NCI-H2196 treated with DMSO at 0.1 percent for 48 hours (cell line): Measurements from ENCODE around the gene C9orf72.

Experiments used
- DNase-seq: peaks from one replicate; lab custom pipeline; 2025; ENCODE audit not compliant: unreplicated experiment; lab: John Stamatoyannopoulos, UW

C9orf72 gene

DNA sequence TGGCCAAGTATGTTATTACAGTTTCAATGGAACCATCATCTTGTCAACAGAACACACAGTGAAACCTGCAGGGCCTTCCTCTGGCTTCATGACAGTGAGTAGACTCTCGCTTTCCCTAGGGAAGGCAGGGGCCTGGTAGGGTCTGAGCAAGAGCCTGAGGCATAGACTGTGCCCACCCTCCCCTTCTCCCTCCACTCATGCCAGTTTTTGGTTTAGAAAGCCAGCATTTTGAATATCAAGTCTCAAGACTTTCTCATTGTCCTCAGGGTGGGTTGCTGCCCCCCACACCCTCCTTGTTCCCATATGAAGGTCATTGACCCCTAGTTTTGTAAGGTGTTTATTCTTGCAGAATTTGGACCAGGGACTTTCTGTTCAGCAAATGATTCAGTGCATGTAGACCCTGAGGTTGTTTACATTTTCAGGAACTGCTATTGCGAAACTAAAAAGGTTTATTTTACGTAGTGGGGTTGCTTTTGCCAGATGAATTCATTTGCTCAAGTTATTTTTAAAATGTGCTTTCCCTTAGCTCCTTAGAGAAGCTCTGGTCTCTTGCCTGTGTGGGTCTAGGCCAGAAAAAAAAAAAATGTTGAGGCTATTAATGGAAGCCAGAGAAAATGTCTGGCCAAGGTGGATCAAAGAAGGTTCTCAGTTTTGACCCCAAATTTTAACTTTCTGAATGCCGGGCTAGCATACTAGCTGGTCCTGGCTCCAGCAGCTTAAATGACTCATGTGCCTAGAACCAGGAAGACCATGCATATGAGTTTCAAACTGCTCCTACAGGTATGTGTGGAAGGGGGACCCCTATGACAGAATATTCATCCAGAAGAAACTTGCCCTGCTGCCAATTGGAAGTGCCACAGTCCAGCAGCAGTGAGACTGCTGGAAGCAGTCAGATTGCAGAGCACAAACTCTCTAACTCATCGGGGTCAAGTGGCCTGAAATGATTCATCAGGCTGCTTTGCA, 33.5 kb downstream of the C9orf72 start:
- DNase-seq, result no peak

GRCh38 chr9:27538647-27539046, 34.6 kb downstream of the C9orf72 start:
- no peak for DNase-seq

DNA sequence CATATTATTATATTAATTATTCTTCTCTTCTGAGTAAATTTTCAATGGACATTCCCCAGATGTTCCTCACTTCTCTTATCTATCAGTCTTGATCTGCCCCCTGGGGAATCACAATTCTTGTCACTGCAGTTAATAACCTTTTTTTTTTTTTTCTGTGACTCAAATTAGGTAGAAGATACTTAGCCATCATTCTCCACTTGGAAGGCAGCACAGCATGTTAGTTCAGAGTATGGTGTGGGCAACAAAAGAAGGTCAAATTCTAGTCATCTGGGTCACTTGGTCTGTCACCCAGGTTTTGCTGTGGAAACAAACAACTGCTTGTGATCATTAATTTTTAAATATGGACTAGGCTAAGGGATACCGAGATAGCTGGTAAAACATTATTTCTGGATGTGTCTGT, 35.5 kb downstream of the C9orf72 start:
- no peak for DNase-seq

- no peak for DNase-seq
Measured at GRCh38 chr9:27537027-27537435, 36.2 kb downstream of the C9orf72 start.

GRCh38 chr9:27536168-27536567, 37.1 kb downstream of the C9orf72 start:
- DNase-seq, result no peak

GRCh38 chr9:27535701-27536118, 37.6 kb downstream of the C9orf72 start:
- DNase-seq, result no peak

DNA sequence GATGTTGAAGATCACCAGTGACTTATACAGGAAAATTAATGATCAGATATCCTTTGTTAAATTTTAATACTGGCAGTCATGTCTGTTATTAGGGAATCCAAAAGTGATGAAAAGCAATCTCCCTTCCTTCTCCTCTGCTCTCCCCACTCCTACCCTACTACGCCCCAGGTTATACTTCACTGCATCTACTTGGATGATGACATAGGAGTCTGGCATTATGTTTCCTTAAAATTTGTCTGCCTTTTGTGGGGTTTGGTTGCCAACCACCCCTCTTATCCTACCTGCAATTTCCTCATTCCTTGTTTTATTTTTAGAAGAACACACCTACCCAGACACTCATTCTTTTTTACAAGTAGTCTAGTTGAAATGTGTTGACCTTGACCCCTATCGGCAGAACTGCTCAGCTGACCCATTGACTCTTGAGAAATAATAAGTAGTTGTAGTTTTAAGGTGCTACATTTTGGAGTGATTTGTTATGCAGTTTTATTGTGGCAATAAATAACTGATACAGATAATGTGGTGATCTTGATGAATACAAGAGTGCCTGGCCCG, 38.5 kb downstream of the C9orf72 start:
- no peak for DNase-seq

DNA sequence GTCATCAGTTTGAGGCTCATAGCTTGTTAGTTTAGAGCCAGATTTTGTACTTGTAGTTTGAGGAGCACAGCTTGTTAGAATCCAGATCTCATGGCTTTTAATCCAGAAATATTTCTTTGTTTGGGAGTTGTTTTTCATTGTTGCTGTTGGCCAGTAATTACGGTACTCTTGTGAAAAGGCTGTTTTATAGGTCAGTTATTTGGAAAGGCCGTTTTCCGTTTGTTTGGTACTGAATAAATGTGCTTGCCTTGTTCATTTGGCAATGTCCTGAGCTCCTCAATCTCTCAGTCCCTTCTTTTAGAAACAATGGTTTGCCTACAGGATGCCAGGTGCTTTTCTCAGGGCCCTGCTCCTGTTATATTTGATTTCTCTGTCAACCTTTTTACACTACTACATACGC, 39.1 kb downstream of the C9orf72 start:
- no peak for DNase-seq

DNA sequence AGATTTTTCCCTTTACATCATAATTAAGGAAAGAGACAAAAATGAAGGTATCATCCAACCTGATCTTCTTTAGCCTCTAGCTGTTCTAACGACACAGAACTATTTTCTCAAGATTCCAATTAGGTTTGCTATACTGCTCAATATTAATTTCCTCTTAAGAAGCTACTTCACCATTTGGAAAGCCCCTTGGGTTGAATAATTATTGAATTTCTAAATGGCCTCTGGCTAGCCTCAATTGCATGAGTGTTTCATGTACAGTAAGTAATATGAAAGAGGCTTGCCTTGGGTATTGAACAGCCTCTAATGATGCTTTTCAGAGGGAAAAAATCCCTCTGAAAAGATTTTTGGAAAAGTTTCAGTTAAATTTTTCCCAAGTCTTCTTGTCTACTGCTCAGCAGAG, 40.0 kb downstream of the C9orf72 start:
- no peak for DNase-seq

GRCh38 chr9:27532046-27532445, 41.2 kb downstream of the C9orf72 start:
- no peak for DNase-seq

- no peak for DNase-seq
Measured at GRCh38 chr9:27530915-27531755, 42.1 kb downstream of the C9orf72 start.

DNA sequence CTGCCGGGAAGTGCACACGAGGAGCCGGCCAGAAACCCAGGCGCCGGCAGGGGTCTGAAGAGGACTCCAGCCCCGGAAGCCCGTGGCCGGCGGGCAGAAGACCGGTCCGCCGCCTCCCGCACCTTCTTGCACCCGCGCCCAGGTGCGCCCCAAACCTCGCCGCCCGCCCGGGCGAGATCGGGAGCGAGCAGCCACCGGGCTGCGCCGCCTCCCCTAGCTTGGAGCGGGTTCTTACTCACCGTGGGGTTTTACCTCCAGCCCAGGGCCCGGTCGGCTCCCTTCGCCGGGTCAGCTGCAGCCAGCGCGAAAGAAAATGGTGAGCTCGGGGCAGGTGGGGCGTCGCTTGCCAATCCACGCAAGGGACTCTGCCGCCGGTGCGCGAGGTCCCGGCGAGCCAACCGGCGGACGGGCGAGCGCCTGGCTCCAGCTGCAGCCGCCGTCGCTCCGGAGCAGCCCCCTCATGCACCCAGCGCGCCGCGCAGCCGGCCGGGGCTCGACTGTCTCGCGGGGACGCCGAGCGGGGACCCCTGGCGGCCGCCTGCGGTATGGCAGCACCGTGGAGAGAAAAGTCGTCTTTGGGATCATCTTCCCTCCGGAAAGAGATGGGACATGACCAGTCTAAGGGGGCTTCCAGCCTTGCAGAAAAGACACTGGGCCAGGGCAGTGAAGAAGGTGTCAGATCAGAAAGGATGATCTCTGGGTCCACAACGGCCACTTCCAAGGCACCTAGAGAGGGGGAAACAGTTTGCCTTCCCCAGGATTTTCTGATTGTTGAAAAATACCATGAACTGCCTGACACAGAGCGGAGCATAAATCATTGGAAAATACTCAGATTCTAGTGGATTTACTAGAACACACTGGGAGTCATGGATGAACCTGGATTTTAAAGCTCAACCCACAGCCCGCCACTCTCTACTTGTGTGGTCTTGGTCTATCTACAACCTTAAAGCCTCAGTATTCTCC, 43.7 kb downstream of the C9orf72 start, which contains the start of gene MOB3B:
Gene MOB3B (minus strand): TSS at position 499 of the 963 bp plus-strand sequence. CDS start 74,264 bp downstream, outside the sequence.
- DNase-seq, result peak; percentile 30

DNA sequence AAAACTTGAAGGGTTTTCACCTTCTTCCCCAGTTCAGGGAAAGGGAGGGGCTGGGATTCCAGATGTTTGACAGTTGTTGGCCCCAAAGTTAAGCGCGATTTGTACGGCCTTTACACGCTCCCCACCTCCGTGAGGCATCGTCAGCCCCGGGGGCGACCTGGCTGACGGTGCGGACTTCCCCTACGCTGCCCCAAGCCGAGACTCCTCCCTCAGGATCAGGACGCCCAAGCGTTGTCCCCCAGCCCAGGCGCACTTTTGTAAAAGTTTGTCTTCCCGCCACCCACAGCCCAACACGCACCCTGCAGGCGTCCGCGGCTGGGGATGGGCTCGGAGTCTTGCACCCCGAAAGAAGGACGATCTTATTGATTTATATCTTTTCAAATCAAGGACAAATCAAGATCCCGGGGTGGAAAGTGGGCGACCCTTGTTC, 44.4 kb downstream of the C9orf72 start:
- no peak for DNase-seq

DNA sequence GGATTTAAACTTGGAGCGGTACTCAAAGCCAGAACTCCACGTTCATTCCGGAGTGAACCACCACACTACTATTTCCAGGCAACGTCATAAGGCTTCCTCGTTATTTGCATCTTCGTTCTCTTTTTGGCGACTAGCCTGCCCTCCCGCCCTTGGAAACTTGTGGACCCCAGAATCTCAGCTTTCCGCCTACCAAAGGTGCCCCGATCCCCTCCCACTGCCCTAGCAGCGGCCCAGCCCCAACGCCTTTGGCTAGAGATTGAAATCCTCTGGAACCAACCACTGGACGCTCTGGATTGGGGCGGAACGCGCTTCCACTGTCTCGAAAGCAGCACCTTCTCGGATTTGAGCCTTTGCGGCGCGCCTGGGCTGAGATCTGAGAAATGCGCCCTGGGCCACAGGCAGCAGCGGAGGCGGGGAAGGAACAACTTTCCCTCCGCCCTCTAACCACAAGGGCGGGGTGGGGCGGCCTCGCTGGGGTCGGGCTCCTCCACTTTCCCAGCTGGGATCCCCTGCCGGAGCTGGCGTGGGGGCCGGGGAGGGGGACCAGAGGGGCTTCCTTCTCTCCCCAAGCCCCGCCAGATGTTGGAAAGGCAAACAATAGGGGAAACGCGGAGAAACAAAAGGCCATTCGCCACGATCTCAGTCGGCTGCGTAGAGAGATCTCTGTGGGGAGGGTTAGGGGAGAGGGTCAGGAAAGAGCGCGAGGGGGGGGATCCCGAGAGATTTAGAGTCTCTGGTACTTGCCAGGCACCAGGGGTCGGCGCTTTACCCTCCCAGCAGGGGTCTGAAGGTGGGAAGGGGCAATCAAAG, 45.0 kb downstream of the C9orf72 start:
- DNase-seq, result no peak

DNA sequence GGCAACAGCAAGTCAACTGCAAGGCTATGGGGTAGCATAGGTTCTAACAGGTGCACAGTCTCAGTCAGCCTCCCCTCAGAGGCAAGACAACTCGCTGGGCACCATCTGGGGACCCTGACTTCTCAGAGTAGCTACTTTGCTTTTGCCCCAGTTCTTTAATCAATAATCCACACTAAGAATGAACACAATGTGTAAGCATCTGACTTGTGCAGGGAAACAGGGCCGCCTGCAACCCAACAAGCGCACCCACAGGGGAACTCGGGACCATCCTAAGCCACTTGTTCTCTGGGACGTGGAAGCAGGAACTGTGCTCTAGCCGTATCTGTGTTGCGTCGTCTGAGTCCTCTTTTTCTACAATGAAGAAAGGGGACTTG, 45.6 kb downstream of the C9orf72 start:
- DNase-seq, result no peak

DNA sequence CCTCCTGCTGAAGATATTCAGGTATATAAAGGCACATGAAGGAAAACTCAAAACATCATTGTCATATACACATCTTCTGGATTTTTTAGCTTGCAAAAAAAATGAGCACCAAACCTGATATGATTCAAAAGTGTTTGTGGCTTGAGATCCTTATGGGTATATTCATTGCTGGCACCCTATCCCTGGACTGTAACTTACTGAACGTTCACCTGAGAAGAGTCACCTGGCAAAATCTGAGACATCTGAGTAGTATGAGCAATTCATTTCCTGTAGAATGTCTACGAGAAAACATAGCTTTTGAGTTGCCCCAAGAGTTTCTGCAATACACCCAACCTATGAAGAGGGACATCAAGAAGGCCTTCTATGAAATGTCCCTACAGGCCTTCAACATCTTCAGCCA, 49.0 kb downstream of the C9orf72 start, which contains the start of gene IFNK:
Gene IFNK (plus strand): TSS at position 55 of the 400 bp plus-strand sequence. CDS start 47 bp downstream, at position 102.
- DNase-seq, result no peak

DNA sequence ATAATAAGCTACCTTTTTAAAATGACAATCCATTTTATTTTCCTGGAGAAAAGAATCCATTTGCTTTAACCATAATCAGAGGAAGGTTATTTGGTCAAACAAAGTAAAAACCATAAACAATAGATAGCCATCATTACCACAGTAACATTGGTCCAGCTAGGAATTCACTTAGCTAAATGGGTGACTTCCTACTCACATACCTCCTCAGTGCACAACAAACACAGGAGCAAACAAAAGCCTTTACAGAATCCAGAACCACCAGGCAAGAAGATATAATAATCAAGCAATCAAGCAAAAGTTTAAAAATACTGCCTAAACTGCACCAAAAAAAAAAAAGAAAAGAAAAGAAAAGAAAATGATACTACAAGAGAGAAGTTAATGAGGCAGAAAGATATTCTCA, 50.1 kb downstream of the C9orf72 start:
- no peak for DNase-seq

DNA sequence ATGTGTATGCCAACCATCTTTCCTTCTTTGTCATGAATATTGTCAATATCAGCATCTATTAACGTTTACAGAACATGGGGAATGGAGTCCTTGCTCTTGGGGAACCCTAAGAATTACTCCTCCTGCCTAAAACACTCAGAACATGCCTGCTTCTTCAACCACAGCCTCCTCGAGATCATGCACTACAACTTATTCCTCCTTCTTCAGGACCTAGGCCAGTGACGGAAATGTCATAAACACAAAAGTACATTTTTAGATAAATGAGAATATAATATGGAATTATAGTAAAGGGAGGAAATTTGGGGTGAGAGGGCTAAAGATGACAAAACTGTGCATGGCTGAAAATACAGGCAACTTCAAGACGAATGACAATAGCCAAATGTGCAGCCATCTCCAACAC, 52.3 kb downstream of the C9orf72 start:
- no peak for DNase-seq
